Measurements from ENCODE around the gene KIF1A. TPM values are rescaled to one million over a fixed set of nuclear protein-coding genes. Genes with fewer than 3 reads are reported as not detected.

KIF1A gene
- total and polyA plus RNA-seq, 2 of the 13 experiments (the other 11 are each of a cell fraction or from before 2014, with no cell fraction given), result 0.01 TPM; not detected in 1

GRCh38 chr2:240868286-240869108 lies 48.5 kb upstream of the KIF1A start, which contains the start of gene AGXT (continued):
- TF ChIP-seq ATF5 (CRISPR knock-in tag; IDR thresholded peaks at IDR 0.05; ENCODE audit: low read depth), result 0 out of 2 replicates have a peak, but pooled peaks have one; percentile 41
- 0 out of 2 replicates have a peak, but pooled peaks have one; percentile 1 for TF ChIP-seq SMAD3 (CRISPR knock-in tag; IDR thresholded peaks at IDR 0.05)
- TF ChIP-seq KDM2A (CRISPR knock-in tag; IDR thresholded peaks at IDR 0.05; ENCODE audit: borderline replicate concordance, low read depth), result peak; percentile 57; the same call in 1 of the 2 replicates
- TF ChIP-seq GPN1 (CRISPR knock-in tag; IDR thresholded peaks at IDR 0.05; ENCODE audit: borderline replicate concordance), result no peak
- TF ChIP-seq CCAR2 (optimal IDR thresholded peaks at IDR 0.05; ENCODE audit: low read depth, low read length), result no peak
- TF ChIP-seq HIC2 (CRISPR knock-in tag; IDR thresholded peaks at IDR 0.05; ENCODE audit: low read depth), result peak; percentile 87
- TF ChIP-seq ZNF546 (CRISPR knock-in tag; conservative IDR thresholded peaks at IDR 0.05), result no peak
- TF ChIP-seq ZMYM3 (CRISPR knock-in tag; IDR thresholded peaks at IDR 0.05), result peak; percentile 78
- peak; percentile 74; the same call in 1 of the 2 replicates for TF ChIP-seq HOXD1 (CRISPR knock-in tag; IDR thresholded peaks at IDR 0.05)
- TF ChIP-seq ATAD3A (CRISPR knock-in tag; IDR thresholded peaks at IDR 0.05), result no peak
- 0 out of 2 replicates have a peak, but pooled peaks have one; percentile 27 for TF ChIP-seq ZFP1 (CRISPR knock-in tag; IDR thresholded peaks at IDR 0.05)
- TF ChIP-seq CBX1 (IDR thresholded peaks at IDR 0.05; ENCODE audit: low read depth), result no peak
- TF ChIP-seq AGO2 (optimal IDR thresholded peaks at IDR 0.05; ENCODE audit: low read depth, low read length), result no peak
- no peak for TF ChIP-seq ZKSCAN1 (IDR thresholded peaks at IDR 0.05; ENCODE audit: low read length)
- peak; percentile 91 for TF ChIP-seq PITX1 (CRISPR knock-in tag; IDR thresholded peaks at IDR 0.05)
- TF ChIP-seq SIN3A (IDR thresholded peaks at IDR 0.05; ENCODE audit: borderline replicate concordance, low read depth, low read length), result peak; percentile 40; the same call in 1 of the 2 replicates
- TF ChIP-seq IKZF4 (CRISPR knock-in tag; IDR thresholded peaks at IDR 0.05; ENCODE audit: borderline replicate concordance, low read depth, not compliant biosample characterization), result peak; percentile 42
- no peak for TF ChIP-seq ZBTB44 (CRISPR knock-in tag; IDR thresholded peaks at IDR 0.05)
- TF ChIP-seq ZBTB25 (CRISPR knock-in tag; IDR thresholded peaks at IDR 0.05), result 0 out of 2 replicates have a peak, but pooled peaks have one; percentile 27
- TF ChIP-seq ZNF724P (CRISPR knock-in tag; IDR thresholded peaks at IDR 0.05; ENCODE audit: borderline replicate concordance), result peak; percentile 96
- TF ChIP-seq TRIM24 (CRISPR knock-in tag; IDR thresholded peaks at IDR 0.05), result no peak
- peak; percentile 46; the same call in 1 of the 2 replicates for TF ChIP-seq ZNF615 (CRISPR knock-in tag; IDR thresholded peaks at IDR 0.05; ENCODE audit: borderline replicate concordance)
- TF ChIP-seq HMG20B (CRISPR knock-in tag; conservative IDR thresholded peaks at IDR 0.05), result no peak
- TF ChIP-seq ZNF17 (CRISPR knock-in tag; IDR thresholded peaks at IDR 0.05), result peak; percentile 90; the same call in 1 of the 2 replicates
- no peak for TF ChIP-seq NPAS2 (CRISPR knock-in tag; IDR thresholded peaks at IDR 0.05; ENCODE audit: borderline replicate concordance)
- 0 out of 2 replicates have a peak, but pooled peaks have one; percentile 40 for TF ChIP-seq MLLT10 (CRISPR knock-in tag; IDR thresholded peaks at IDR 0.05)
